HEK293 (cell line): ENCODE measurements around the gene GP9.

Experiments
- CTCF ChIA-PET: fragments of 350-600 bp; formaldehyde crosslinking; extraction: SDS; loops from one replicate; lab custom pipeline; 2021; ENCODE audit warnings: antibody characterized with exemption; lab: Yijun Ruan, JAX
- POLR2A ChIA-PET: fragments of 300-600 bp; formaldehyde crosslinking; extraction: SDS; loops from one replicate; lab custom pipeline; 2020; ENCODE audit warnings: antibody characterized with exemption, inconsistent platforms; lab: Yijun Ruan, JAX
- H3K27ac ChIP-seq: fragments of 200-500 bp; sonication (Bioruptor generic); 2 replicates; pipeline ENCODE4 v1.5.1; 2014; ENCODE audit warnings: low read depth, low read length, control low read depth, inconsistent platforms; ENCODE audit errors: extremely low read depth
- H3K36me3 ChIP-seq, 2 experiments: fragments of 200-500 bp in 1 of 2; sonication (Bioruptor generic) in 1 of 2; 1 replicate in 1 of 2; 2 replicates in 1 of 2; pipeline ENCODE4 v1.5.1; 2014 to 2017; ENCODE audit warnings: inconsistent platforms in 2 of 2, low read length in 2 of 2; ENCODE audit not compliant: control insufficient read depth in 2 of 2, insufficient read depth in 1 of 2
- H3K4me1 ChIP-seq: fragments of 200-500 bp; sonication (Bioruptor generic); 2 replicates; pipeline ENCODE4 v1.5.1; 2014; ENCODE audit warnings: mild to moderate bottlenecking, low read length, inconsistent platforms; ENCODE audit not compliant: control insufficient read depth, insufficient read depth
- H3K4me3 ChIP-seq: 2 replicates; pipeline ENCODE4 v1.5.1; 2011; ENCODE audit warnings: low read depth, mild to moderate bottlenecking, control low read depth, low read length, moderate library complexity
- H3K9me3 ChIP-seq: fragments of 200-500 bp; sonication (Bioruptor generic); 2 replicates; pipeline ENCODE4 v1.5.1; 2014; ENCODE audit warnings: low read depth, low read length, inconsistent platforms; ENCODE audit not compliant: control insufficient read depth, insufficient read depth
- FEZF1 ChIP-seq: fragments of 450-650 bp; formaldehyde crosslinking; IDR thresholded peaks from 2 replicates; pipeline ENCODE4 v1.5.1; 2016; ENCODE audit warnings: missing biosample characterization, missing genetic modification characterization
- KLF1 ChIP-seq: fragments of 450-650 bp; formaldehyde crosslinking; IDR thresholded peaks from 2 replicates; pipeline ENCODE4 v1.5.1; 2016; ENCODE audit warnings: missing biosample characterization, missing genetic modification characterization
- KLF7 ChIP-seq: fragments of 450-650 bp; formaldehyde crosslinking; IDR thresholded peaks from 2 replicates; pipeline ENCODE4 v1.5.1; 2016; ENCODE audit warnings: missing biosample characterization, missing genetic modification characterization, borderline replicate concordance
- ZNF184 ChIP-seq: fragments of 450-650 bp; IDR thresholded peaks from 2 replicates; pipeline ENCODE4 v1.5.1; 2018; ENCODE audit warnings: missing biosample characterization, mild to moderate bottlenecking, missing genetic modification characterization
- ZNF202 ChIP-seq: fragments of 450-650 bp; formaldehyde crosslinking; IDR thresholded peaks from 2 replicates; pipeline ENCODE4 v1.5.1; 2016; ENCODE audit warnings: missing biosample characterization, missing genetic modification characterization, borderline replicate concordance
- ZNF341 ChIP-seq: fragments of 450-650 bp; formaldehyde crosslinking; IDR thresholded peaks from 2 replicates; pipeline ENCODE4; 2016; ENCODE audit warnings: low read depth, missing biosample characterization, missing genetic modification characterization
- ZNF501 ChIP-seq: fragments of 450-650 bp; formaldehyde crosslinking; IDR thresholded peaks from 2 replicates; pipeline ENCODE4 v1.5.1; 2016; ENCODE audit warnings: missing biosample characterization, missing genetic modification characterization
- ZNF571 ChIP-seq: fragments of 450-650 bp; formaldehyde crosslinking; IDR thresholded peaks from 2 replicates; pipeline ENCODE4 v1.5.0; 2017; ENCODE audit warnings: missing biosample characterization, missing genetic modification characterization
- ZNF664 ChIP-seq: fragments of 450-650 bp; formaldehyde crosslinking; IDR thresholded peaks from 2 replicates; pipeline ENCODE4 v1.5.1; 2016; ENCODE audit warnings: missing biosample characterization, missing genetic modification characterization
- ZNF76 ChIP-seq: fragments of 450-650 bp; formaldehyde crosslinking; IDR thresholded peaks from 2 replicates; pipeline ENCODE4; 2016; ENCODE audit warnings: low read depth, missing biosample characterization, missing genetic modification characterization, borderline replicate concordance
- ZNF768 ChIP-seq: fragments of 450-650 bp; formaldehyde crosslinking; IDR thresholded peaks from 2 replicates; pipeline ENCODE4 v1.5.1; 2018; ENCODE audit warnings: missing biosample characterization, mild to moderate bottlenecking, missing genetic modification characterization
- ZXDB ChIP-seq: fragments of 450-650 bp; formaldehyde crosslinking; IDR thresholded peaks from 2 replicates; pipeline ENCODE4 v1.5.1; 2016; ENCODE audit warnings: missing biosample characterization, missing genetic modification characterization
- TF ChIP-seq, protein P1 (sequence below): fragments of 450-650 bp; formaldehyde crosslinking; IDR thresholded peaks from 2 replicates; pipeline ENCODE4 v1.5.1; 2016; ENCODE audit warnings: missing biosample characterization, missing genetic modification characterization
- TF ChIP-seq, protein P2 (sequence below): fragments of 450-650 bp; formaldehyde crosslinking; IDR thresholded peaks from 2 replicates; pipeline ENCODE4 v1.5.1; 2016; ENCODE audit warnings: missing biosample characterization, missing genetic modification characterization
- TF ChIP-seq, protein P3 (sequence below): fragments of 450-650 bp; formaldehyde crosslinking; IDR thresholded peaks from 2 replicates; pipeline ENCODE4 v1.5.1; 2016; ENCODE audit warnings: missing biosample characterization, missing genetic modification characterization
- TF ChIP-seq, protein P4 (sequence below): fragments of 450-650 bp; formaldehyde crosslinking; IDR thresholded peaks from 2 replicates; pipeline ENCODE4 v1.5.1; 2016; ENCODE audit warnings: missing biosample characterization, missing genetic modification characterization

GP9 gene

DNA sequence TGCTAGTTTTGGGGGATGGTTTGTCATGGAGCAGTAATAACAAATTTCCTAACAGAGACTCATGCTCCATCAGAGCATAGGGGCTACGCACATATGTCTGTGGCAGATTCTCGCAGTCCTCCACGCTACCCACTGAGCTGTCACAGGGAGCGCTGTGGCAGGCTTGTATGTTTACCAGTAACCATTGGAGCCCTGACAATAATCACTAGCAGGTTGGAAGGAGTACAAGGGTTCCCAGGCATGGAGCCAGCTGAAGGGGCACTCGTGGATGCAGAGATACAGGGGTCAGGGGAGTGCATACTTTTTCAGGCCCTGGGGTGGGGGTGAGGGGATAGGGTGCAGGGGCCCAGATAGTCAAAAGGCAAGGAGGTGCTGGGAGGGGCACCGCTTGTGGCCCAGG lies 7.9 kb upstream of the GP9 start:
- no peak overlapping the region for H3K27ac ChIP-seq
- no peaks in the 10 kb centered on the region for H3K36me3 ChIP-seq
- ChIA-PET POLR2A (interaction anchor here (0.6 to 1.3 kb wide), 2 partner anchors 26 to 132 kb away, joined by 3 read pairs; no protein-coding TSS in a partner anchor), CTCF (interaction anchor here (0.6 to 4.0 kb wide), 21 partner anchors 9 to 446 kb away, joined by 3 to 51 read pairs (median 7); partner anchors contain the start of genes COPG1 and RAB43)
- no peaks in the 10 kb centered on the region for H3K4me1 ChIP-seq
- no peak overlapping the region for H3K4me3 ChIP-seq
- H3K9me3 ChIP-seq = no peaks in the 10 kb centered on the region
- TF ChIP-seq ZNF76 (no peak), KLF1 (no peak), KLF7 (tag by site-specific recombination) (no peak), ZNF571 (tag by site-specific recombination) (no peak), ZNF341 (no peak), ZNF664 (tag by site-specific recombination) (no peak), ZNF184 (tag by site-specific recombination) (no peak)
- TF ChIP-seq, protein P1, sequence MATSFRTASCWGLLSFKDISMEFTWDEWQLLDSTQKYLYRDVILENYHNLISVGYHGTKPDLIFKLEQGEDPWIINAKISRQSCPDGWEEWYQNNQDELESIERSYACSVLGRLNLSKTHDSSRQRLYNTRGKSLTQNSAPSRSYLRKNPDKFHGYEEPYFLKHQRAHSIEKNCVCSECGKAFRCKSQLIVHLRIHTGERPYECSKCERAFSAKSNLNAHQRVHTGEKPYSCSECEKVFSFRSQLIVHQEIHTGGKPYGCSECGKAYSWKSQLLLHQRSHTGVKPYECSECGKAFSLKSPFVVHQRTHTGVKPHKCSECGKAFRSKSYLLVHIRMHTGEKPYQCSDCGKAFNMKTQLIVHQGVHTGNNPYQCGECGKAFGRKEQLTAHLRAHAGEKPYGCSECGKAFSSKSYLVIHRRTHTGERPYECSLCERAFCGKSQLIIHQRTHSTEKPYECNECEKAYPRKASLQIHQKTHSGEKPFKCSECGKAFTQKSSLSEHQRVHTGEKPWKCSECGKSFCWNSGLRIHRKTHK (tag by site-specific recombination) = no peak
- TF ChIP-seq, protein P2, sequence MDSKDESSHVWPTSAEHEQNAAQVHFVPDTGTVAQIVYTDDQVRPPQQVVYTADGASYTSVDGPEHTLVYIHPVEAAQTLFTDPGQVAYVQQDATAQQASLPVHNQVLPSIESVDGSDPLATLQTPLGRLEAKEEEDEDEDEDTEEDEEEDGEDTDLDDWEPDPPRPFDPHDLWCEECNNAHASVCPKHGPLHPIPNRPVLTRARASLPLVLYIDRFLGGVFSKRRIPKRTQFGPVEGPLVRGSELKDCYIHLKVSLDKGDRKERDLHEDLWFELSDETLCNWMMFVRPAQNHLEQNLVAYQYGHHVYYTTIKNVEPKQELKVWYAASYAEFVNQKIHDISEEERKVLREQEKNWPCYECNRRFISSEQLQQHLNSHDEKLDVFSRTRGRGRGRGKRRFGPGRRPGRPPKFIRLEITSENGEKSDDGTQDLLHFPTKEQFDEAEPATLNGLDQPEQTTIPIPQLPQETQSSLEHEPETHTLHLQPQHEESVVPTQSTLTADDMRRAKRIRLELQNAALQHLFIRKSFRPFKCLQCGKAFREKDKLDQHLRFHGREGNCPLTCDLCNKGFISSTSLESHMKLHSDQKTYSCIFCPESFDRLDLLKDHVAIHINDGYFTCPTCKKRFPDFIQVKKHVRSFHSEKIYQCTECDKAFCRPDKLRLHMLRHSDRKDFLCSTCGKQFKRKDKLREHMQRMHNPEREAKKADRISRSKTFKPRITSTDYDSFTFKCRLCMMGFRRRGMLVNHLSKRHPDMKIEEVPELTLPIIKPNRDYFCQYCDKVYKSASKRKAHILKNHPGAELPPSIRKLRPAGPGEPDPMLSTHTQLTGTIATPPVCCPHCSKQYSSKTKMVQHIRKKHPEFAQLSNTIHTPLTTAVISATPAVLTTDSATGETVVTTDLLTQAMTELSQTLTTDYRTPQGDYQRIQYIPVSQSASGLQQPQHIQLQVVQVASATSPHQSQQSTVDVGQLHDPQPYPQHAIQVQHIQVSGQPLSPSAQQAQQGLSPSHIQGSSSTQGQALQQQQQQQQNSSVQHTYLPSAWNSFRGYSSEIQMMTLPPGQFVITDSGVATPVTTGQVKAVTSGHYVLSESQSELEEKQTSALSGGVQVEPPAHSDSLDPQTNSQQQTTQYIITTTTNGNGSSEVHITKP (tag by site-specific recombination) = no peak
- TF ChIP-seq, protein P3, sequence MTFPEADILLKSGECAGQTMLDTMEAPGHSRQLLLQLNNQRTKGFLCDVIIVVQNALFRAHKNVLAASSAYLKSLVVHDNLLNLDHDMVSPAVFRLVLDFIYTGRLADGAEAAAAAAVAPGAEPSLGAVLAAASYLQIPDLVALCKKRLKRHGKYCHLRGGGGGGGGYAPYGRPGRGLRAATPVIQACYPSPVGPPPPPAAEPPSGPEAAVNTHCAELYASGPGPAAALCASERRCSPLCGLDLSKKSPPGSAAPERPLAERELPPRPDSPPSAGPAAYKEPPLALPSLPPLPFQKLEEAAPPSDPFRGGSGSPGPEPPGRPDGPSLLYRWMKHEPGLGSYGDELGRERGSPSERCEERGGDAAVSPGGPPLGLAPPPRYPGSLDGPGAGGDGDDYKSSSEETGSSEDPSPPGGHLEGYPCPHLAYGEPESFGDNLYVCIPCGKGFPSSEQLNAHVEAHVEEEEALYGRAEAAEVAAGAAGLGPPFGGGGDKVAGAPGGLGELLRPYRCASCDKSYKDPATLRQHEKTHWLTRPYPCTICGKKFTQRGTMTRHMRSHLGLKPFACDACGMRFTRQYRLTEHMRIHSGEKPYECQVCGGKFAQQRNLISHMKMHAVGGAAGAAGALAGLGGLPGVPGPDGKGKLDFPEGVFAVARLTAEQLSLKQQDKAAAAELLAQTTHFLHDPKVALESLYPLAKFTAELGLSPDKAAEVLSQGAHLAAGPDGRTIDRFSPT (tag by site-specific recombination) = no peak

DNA sequence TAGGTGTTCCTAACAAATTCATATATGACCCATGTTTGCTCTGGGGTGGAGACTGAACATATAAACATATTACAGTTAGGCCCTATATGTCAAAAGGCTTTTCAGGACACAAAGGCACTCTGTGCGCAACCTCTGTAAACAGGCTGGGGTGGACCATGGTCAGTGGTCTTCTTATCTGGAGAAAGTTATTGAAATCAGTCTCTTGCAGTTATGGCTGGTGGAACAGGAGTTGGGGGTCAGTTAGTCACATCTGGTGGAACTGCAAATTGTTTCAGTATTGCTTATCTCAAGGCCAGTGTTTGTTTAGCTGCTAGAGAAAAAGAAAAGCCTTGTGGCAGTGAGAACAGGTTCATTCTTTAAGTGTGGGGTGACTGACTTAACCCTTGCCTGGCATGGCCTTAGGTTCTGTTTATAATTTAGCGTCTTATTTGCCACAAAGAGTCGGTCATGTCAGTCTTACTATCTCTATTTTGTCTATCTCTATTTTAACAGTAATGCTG lies 5.9 kb upstream of the GP9 start:
- H3K9me3 ChIP-seq = no peaks in the 10 kb centered on the region
- no peak overlapping the region for H3K27ac ChIP-seq
- CTCF ChIA-PET = interaction anchor here (0.6 to 4.0 kb wide), 5 partner anchors 11 to 192 kb away, joined by 3 to 51 read pairs (median 10); no protein-coding TSS in a partner anchor
- no peak overlapping the region for H3K4me3 ChIP-seq
- TF ChIP-seq ZXDB (tag by site-specific recombination) (no peak), ZNF202 (tag by site-specific recombination) (no peak), FEZF1 (tag by site-specific recombination) (no peak), ZNF501 (tag by site-specific recombination) (no peak), ZNF768 (no peak)
- TF ChIP-seq, protein P4, sequence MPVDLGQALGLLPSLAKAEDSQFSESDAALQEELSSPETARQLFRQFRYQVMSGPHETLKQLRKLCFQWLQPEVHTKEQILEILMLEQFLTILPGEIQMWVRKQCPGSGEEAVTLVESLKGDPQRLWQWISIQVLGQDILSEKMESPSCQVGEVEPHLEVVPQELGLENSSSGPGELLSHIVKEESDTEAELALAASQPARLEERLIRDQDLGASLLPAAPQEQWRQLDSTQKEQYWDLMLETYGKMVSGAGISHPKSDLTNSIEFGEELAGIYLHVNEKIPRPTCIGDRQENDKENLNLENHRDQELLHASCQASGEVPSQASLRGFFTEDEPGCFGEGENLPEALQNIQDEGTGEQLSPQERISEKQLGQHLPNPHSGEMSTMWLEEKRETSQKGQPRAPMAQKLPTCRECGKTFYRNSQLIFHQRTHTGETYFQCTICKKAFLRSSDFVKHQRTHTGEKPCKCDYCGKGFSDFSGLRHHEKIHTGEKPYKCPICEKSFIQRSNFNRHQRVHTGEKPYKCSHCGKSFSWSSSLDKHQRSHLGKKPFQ (tag by site-specific recombination) = peak; percentile 63; the same call in 1 of the 2 replicates
- TF ChIP-seq, all 188 proteins: peak for 1
- no peaks in the 10 kb centered on the region for H3K36me3 ChIP-seq
- no peaks in the 10 kb centered on the region for H3K4me1 ChIP-seq
- POLR2A ChIA-PET = interaction anchor here (0.6 kb wide), 1 partner anchor 24 kb away, joined by 3 read pairs; no protein-coding TSS in a partner anchor
